Measurements from ENCODE around the gene AHNAK2.
A peak's percentile ranks its signal among the peaks of the same experiment; 100 is the strongest.

Gene AHNAK2

DNA sequence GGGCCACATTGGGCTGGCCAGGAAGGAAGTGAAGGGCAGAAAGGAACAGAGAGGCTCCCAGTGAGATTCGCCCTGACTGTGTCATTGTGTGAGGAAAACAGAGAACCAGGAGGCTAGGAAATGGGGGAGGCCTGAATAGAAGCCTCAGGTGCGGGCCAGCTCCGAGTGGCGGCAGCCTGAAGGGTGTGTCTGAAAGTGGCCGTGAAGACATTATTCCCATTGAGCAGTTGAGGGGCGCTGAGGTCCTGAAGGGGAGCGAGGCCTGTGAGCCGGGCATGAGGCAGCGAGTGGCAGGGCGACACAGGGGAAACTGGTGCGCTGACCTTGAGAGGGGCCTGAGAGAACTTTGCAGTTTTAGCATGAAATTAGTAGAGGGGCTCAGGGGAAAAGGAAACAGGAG, 14.3 kb upstream of the AHNAK2 start:
- H3K9ac ChIP-seq (ENCODE audit: low read length), result no peak overlapping the region
- H3K4me1 ChIP-seq (ENCODE audit: control insufficient read depth, insufficient read depth, low read length), result no peaks in the 10 kb centered on the region
- no peak overlapping the region for H3K27ac ChIP-seq (ENCODE audit: low read depth, low read length)
- H3K27me3 ChIP-seq (ENCODE audit: control insufficient read depth, insufficient read depth, low read length), result no peaks in the 10 kb centered on the region
- H3K36me3 ChIP-seq (ENCODE audit: control insufficient read depth, insufficient read depth, low read length), result peaks cover 5% of the 10 kb centered on the region
- H3K4me3 ChIP-seq (ENCODE audit: low read length), result no peak overlapping the region

DNA sequence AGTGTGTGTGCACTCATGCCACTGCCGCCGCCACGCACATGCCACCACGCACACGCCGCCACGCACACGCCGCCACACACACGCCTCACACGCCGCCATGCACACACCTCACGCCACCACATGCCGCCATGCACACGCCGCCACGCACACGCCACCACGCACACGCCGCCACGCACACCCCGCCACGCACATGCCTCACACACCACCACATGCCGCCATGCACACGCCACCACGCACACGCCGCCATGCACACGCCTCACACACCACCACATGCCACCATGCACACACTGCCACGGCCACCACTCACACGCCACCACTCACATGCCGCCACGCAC, 13.7 kb upstream of the AHNAK2 start:
- Histone ChIP-seq H3K36me3 (ENCODE audit: control insufficient read depth, insufficient read depth, low read length) (peaks cover 5% of the 10 kb centered on the region), H3K27me3 (ENCODE audit: control insufficient read depth, insufficient read depth, low read length) (no peaks in the 10 kb centered on the region), H3K4me3 (ENCODE audit: low read length) (no peak overlapping the region), H3K4me1 (ENCODE audit: control insufficient read depth, insufficient read depth, low read length) (no peaks in the 10 kb centered on the region), H3K27ac (ENCODE audit: low read depth, low read length) (no peak overlapping the region), H3K9ac (ENCODE audit: low read length) (no peak overlapping the region)

DNA sequence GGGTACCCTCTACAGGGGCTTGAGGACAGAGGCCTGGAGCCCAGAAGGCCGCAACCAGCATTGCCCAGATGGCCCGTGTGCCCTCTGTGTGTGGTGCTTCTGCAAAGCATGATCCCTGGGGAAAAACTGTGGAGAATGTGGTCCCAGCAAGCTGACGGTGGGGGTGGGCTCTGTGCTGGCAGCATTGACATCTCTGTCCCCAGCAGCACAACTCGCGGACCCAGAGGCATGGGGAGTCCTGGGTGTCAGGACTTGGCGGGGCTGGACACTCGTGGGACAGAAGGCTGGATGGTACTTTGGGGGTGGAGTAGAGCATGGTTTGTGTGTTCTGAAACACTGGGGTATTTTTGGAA, 11.8 kb upstream of the AHNAK2 start:
- H3K9ac ChIP-seq (ENCODE audit: low read length), result no peak overlapping the region
- H3K36me3 ChIP-seq (ENCODE audit: control insufficient read depth, insufficient read depth, low read length), result peaks cover 5% of the 10 kb centered on the region
- H3K27ac ChIP-seq (ENCODE audit: low read depth, low read length), result no peak overlapping the region
- no peak overlapping the region for H3K4me3 ChIP-seq (ENCODE audit: low read length)
- no peaks in the 10 kb centered on the region for H3K27me3 ChIP-seq (ENCODE audit: control insufficient read depth, insufficient read depth, low read length)
- peaks cover 5% of the 10 kb centered on the region for H3K4me1 ChIP-seq (ENCODE audit: control insufficient read depth, insufficient read depth, low read length)

DNA sequence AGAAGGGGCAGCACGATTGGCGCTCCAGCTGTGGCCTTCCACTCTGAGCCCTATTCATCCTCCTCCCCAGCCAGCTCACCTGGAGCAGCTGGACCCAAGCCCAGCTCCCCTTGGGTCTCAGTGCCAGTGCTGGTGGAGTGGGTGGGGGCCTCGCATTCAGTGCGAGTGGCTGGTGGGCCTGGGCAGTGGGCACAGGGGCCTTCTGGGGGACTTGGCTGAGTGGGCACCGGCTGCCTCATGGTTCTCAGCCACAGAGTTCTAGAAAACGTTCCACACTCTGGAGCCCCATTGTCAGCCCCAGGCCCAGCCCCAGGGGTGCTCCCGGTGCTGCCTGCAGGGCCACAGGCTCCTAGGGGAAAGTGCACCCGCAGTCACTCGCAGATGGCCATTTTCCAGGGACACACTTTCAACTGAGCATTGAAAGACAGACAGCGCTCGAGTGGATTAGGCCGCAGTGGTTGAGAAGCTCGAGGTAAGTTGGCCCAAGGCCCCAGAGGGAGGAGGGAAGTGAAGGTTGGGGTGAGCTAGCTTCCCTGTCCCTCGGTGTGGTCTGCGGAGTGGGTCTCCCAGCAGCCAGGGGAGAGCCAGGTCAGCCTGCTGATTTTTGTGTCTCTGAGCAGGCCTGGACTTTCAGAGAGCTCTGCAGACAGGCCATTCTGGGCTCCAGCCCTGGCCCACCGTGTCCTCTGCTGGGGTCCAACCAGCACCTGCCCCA, 11.2 kb upstream of the AHNAK2 start:
- H3K9ac ChIP-seq (ENCODE audit: low read length), result no peak overlapping the region

DNA sequence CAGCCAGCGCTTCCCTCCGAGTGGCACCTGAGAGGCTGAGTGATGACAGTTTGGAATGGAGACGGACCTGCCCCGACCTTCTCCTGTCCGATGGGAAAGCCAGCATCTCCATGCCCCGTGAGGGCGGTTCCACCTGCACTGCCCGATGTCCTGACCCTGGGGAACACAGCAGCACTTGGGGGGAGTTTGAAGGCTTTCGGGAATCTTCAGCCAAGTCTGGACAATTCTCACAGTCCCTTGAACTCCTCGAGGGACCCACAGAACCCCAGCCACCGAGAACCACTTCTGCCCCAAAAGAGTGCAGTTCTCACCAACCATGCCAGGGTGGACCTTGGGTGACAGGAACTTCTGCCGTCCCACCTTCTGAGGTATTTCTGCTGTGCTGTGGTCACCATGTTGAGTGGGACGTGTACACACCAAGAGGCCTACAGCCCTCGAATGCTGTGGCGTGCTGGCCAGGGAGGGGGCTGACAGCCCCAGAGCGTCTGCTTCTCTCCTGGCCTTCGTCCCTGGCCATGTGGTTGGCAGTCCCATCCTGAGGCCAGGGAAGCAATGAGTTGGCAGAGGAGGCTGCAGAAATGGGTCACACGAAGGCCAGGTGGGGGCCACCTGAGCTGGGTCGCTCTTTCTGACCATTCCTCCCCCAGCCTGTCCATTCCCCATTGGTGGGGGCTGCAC, 8.5 kb upstream of the AHNAK2 start:
- Histone ChIP-seq H3K27me3 (ENCODE audit: control insufficient read depth, insufficient read depth, low read length) (no peaks in the 10 kb centered on the region), H3K27ac (ENCODE audit: low read depth, low read length) (no peak overlapping the region), H3K4me1 (ENCODE audit: control insufficient read depth, insufficient read depth, low read length) (peaks cover 5% of the 10 kb centered on the region), H3K36me3 (ENCODE audit: control insufficient read depth, insufficient read depth, low read length) (peaks cover 1% of the 10 kb centered on the region), H3K9ac (ENCODE audit: low read length) (no peak overlapping the region), H3K4me3 (ENCODE audit: low read length) (peak overlapping the region; percentile 79)

More for the DNA sequence above, 11.2 kb upstream of the AHNAK2 start:
- Histone ChIP-seq H3K4me1 (ENCODE audit: control insufficient read depth, insufficient read depth, low read length) (peaks cover 5% of the 10 kb centered on the region), H3K4me3 (ENCODE audit: low read length) (no peak overlapping the region), H3K27me3 (ENCODE audit: control insufficient read depth, insufficient read depth, low read length) (no peaks in the 10 kb centered on the region), H3K36me3 (ENCODE audit: control insufficient read depth, insufficient read depth, low read length) (peaks cover 5% of the 10 kb centered on the region), H3K27ac (ENCODE audit: low read depth, low read length) (no peak overlapping the region)

DNA sequence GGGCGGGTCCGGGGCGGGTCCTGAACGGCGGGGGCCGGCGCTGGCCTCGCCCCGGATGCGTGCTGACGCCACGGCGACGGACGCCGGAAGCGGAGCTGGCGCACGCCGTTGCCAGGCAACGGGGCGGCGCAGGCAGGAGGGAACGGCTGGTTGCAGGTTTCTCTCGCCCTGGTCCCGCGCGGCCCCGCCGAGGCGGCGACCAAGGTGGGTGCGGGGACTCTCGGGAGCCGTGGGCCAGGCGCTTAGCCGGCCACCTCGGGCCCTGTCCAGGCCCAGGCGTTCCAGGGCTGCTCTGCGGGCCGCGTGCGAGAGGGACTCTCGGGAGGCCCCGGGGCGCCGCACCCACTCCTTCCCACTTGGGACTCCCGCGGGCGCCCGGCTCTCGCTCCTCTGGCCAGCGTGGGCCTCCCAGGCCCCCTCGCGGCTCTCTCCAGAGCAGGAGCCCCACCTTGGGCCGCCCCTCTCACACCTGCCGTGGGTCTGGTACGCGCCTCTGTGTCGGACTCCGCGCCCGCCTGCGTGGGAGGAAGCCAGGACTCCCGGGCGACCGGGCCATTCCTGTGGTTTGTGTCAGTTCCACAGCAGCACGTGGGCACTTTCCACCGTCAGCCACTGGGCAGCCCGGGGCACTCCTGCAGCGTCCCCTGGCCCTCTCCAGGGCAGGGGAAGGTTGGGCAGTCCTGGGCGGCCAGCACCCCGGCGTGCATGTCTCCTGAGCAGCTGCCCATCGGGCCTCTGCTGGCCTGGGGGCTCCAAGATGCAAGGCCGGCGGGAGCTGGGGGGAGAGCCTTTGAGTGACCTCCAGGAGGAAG, 7.7 kb upstream of the AHNAK2 start, which contains the start of gene CLBA1:
CLBA1 (plus strand) TSS at position 114 of the 812 bp plus-strand sequence; CDS start at position 758, 644 bp downstream.
- no peak within 1 kb of the TSS for H3K9ac ChIP-seq (ENCODE audit: low read length)
- H3K4me1 ChIP-seq (ENCODE audit: control insufficient read depth, insufficient read depth, low read length), result peaks cover 5% of the 10 kb centered on the region
- peak within 1 kb of the TSS; percentile 79 for H3K4me3 ChIP-seq (ENCODE audit: low read length)
- no peaks in the 10 kb centered on the region for H3K27me3 ChIP-seq (ENCODE audit: control insufficient read depth, insufficient read depth, low read length)
- no peaks in the 10 kb centered on the region for H3K36me3 ChIP-seq (ENCODE audit: control insufficient read depth, insufficient read depth, low read length)
- H3K27ac ChIP-seq (ENCODE audit: low read depth, low read length), result peak within 1 kb of the TSS; percentile 44

DNA sequence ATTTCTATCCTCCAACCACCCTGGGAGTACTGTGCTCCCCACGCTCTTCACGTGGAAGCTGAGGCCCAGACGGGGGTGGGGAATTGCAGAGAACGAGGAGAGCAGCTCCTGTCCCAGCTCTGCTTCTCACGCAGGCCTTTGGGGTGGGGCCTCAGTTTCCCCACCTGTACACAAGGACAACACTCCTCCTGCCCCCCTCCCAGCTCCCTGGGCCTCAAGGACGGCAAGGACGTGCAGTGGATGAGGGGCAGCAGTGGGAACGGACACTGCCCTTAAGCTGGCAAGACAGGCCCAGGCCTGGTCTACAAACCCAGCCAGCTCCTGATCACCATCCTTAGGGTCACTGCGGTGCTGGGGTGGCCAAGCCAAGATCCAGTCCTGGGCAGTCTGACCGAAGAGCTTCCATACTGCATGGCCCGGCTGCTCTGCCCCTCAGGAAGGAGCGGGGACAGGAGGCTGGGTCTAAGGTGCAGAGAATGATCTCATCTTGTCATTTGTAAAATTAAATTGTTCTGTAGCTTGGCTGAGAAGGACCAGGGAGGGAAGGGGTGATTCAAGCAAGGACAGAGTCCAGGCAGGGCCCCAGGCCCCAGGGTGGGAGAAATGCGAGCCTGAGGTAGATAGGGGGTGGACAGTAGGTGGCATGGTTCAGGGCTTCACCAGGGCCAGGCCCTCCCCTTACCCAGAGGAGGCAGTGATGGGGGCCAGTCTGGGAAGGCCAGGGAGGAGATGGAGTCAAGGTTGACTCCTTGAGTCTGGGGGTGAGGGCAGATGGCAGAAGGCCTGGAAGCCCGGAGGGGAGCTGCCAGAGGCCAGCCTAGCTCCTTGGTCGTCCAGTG, 6.1 kb upstream of the AHNAK2 start:
- H3K9ac ChIP-seq (ENCODE audit: low read length), result no peak overlapping the region
- H3K4me3 ChIP-seq (ENCODE audit: low read length), result no peak overlapping the region
- no peaks in the 10 kb centered on the region for H3K36me3 ChIP-seq (ENCODE audit: control insufficient read depth, insufficient read depth, low read length)
- H3K27me3 ChIP-seq (ENCODE audit: control insufficient read depth, insufficient read depth, low read length), result no peaks in the 10 kb centered on the region
- H3K27ac ChIP-seq (ENCODE audit: low read depth, low read length), result no peak overlapping the region
- peaks cover 7% of the 10 kb centered on the region for H3K4me1 ChIP-seq (ENCODE audit: control insufficient read depth, insufficient read depth, low read length)

DNA sequence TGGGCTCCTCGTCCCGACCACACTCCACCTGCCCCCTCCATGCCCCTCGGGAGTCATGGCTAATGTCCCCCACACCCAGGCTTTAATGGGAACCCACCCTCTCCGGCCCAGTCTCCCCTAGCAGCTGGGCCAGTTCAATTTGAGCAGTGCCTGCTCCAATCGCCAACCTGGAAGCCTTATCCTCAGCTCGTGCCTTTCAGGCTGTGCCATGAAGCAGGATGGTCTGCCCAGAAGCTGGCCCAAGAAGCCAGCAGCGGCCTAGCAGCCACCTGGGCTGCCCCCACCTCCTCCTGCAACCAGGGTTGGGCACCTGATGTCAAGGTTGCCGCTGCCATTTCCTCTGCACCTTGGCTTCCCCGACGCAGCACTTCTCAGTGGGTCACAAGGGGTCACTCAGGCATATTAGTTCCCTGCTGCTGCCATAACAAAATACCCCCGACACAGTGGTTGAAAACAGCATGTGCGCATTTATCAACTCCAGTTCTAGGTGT, 5.1 kb upstream of the AHNAK2 start:
- Histone ChIP-seq H3K27me3 (ENCODE audit: control insufficient read depth, insufficient read depth, low read length) (no peaks in the 10 kb centered on the region), H3K36me3 (ENCODE audit: control insufficient read depth, insufficient read depth, low read length) (no peaks in the 10 kb centered on the region), H3K4me3 (ENCODE audit: low read length) (no peak overlapping the region), H3K4me1 (ENCODE audit: control insufficient read depth, insufficient read depth, low read length) (peaks cover 7% of the 10 kb centered on the region), H3K9ac (ENCODE audit: low read length) (no peak overlapping the region), H3K27ac (ENCODE audit: low read depth, low read length) (no peak overlapping the region)

DNA sequence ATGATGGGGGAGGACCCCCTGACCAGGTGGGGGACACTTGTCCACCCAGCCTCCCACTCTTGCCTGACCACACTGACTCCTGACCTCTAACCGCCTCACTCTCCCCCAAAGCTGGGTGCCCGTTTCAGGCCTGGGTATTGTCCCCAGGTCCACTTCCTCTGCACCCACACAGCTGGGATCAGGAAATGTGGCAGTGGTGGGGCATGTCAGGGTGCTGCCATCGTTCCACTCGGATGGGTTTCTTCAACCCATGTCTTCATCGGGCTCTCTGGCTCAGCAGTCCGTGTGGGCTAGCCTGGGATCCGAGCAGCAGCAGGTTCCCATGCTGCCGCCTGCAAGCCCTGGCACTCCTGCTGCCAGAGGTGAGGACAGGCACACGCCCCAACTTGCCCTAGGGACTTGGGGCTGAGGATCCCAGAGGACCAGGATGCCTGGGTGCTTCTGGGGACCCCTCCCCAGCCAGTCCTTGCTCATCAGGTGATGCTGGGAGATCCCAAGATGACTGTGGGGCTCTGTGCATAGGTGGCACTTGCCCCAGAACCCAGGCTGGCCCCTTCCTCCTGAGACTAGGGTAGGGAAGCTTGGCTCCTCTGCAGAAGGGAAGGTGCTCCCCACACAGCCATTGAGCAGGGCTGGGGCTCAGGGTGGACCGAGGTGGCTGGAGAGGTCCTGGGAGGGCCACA, 4.5 kb upstream of the AHNAK2 start:
- Histone ChIP-seq H3K27me3 (ENCODE audit: control insufficient read depth, insufficient read depth, low read length) (peaks cover under 1% of the 10 kb centered on the region), H3K9ac (ENCODE audit: low read length) (no peak overlapping the region), H3K4me1 (ENCODE audit: control insufficient read depth, insufficient read depth, low read length) (peaks cover 9% of the 10 kb centered on the region), H3K4me3 (ENCODE audit: low read length) (no peak overlapping the region), H3K27ac (ENCODE audit: low read depth, low read length) (no peak overlapping the region), H3K36me3 (ENCODE audit: control insufficient read depth, insufficient read depth, low read length) (no peaks in the 10 kb centered on the region)

DNA sequence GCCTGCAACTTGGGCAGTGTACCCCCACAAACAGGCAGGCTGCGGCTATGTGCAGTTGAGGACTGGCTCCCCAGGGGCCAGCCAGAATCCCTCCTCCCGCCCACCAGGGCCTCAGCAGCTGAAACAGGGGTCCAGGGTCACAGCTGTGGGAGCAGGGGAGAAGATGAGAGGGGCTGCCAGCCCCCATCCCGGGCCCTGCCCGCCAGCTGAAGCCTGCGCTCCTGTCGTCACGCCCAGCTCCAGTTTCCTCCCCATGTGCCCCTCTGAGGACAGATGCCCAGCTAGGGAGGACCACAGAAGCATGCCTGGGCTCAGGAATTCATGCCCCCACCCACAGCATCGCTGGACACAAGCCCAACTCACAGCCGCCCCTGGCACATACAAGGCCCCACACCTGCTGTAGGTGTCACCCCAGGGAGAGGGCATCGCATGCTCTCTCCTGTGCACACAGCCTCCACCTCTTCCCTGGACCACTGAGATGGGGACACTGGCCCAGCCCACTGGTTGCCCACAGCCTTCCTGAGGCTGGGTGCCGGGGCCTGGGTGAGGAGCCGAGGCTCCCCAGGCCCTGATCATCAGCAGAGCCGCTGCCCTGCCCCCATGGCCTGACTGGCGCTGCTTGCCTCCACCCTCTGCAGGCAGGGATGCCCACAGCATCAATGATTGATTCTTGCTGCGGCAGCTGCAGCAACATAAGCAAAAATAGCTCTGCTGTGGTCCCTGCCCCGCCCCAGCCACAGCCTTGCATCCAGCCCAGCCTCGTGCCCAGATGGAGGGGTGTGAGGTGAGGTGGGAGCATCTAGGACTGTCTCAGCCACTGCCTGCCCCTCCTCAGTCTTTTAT, 3.7 kb upstream of the AHNAK2 start:
- H3K9ac ChIP-seq (ENCODE audit: low read length), result no peak overlapping the region
- H3K4me3 ChIP-seq (ENCODE audit: low read length), result no peak overlapping the region
- no peak overlapping the region for H3K27ac ChIP-seq (ENCODE audit: low read depth, low read length)
- no peaks in the 10 kb centered on the region for H3K36me3 ChIP-seq (ENCODE audit: control insufficient read depth, insufficient read depth, low read length)
- peaks cover 7% of the 10 kb centered on the region for H3K27me3 ChIP-seq (ENCODE audit: control insufficient read depth, insufficient read depth, low read length)
- H3K4me1 ChIP-seq (ENCODE audit: control insufficient read depth, insufficient read depth, low read length), result peaks cover 16% of the 10 kb centered on the region
